WTC11 (cell line): ENCODE results near the gene RBP5. TPM values are rescaled to one million over a fixed set of nuclear protein-coding genes. Genes with fewer than 3 reads are reported as not detected.

Source experiments
- ATAC-seq: fragments of 200-7000 bp; cut with Tn5 transposase; 2 replicates; pipeline ENCODE4 v1.10.0; 2021; ENCODE audit warnings: mild to moderate bottlenecking, moderate library complexity
- CTCF ChIA-PET: fragments of 300-600 bp; sonication (Branson Sonifier 250); formaldehyde crosslinking; loops from one replicate; lab custom pipeline; 2021; ENCODE audit warnings: antibody characterized with exemption; lab: Charles Lee
- POLR2A ChIA-PET: fragments of 350-600 bp; sonication (Branson Sonifier 250); formaldehyde crosslinking; loops from one replicate; lab custom pipeline; 2021; ENCODE audit warnings: antibody characterized with exemption; lab: Charles Lee
- DNase-seq: peaks from one replicate; pipeline ENCODE4 v3.0.0; 2021; ENCODE audit warnings: low spot score
- H3K27ac Mint-ChIP-seq: 2 replicates; pipeline ENCODE4 v1.8.0; 2021; ENCODE audit warnings: mixed read lengths
- H3K27me3 Mint-ChIP-seq: 2 replicates; pipeline ENCODE4 v1.8.0; 2021; ENCODE audit warnings: low read depth, mild to moderate bottlenecking, moderate library complexity, mixed read lengths
- H3K36me3 Mint-ChIP-seq: 2 replicates; pipeline ENCODE4 v1.8.0; 2021; ENCODE audit warnings: mixed read lengths
- H3K4me1 Mint-ChIP-seq: 2 replicates; pipeline ENCODE4 v1.8.0; 2022; ENCODE audit warnings: mixed read lengths
- H3K4me3 Mint-ChIP-seq: 2 replicates; pipeline ENCODE4 v1.8.0; 2021; ENCODE audit warnings: mild to moderate bottlenecking, moderate library complexity, mixed read lengths
- H3K9me3 Mint-ChIP-seq: 2 replicates; pipeline ENCODE4 v1.8.0; 2021; ENCODE audit warnings: mixed read lengths
- ATF2 ChIP-seq: sonication (generic); formaldehyde crosslinking; IDR thresholded peaks from 2 replicates; pipeline ENCODE4 v1.8.1; 2022; ENCODE audit warnings: low read depth, missing genetic modification reagents, borderline replicate concordance
- CBFB ChIP-seq: sonication (generic); formaldehyde crosslinking; IDR thresholded peaks from 2 replicates; pipeline ENCODE4 v1.8.1; 2022; ENCODE audit warnings: mild to moderate bottlenecking, low read depth, missing genetic modification reagents
- E2F5 ChIP-seq: sonication (generic); formaldehyde crosslinking; IDR thresholded peaks from 2 replicates; pipeline ENCODE4 v1.8.1; 2022; ENCODE audit warnings: mild to moderate bottlenecking, moderate library complexity, missing genetic modification reagents
- FOXK1 ChIP-seq: sonication (generic); formaldehyde crosslinking; IDR thresholded peaks from 2 replicates; pipeline ENCODE4 v1.8.0; 2022; ENCODE audit warnings: mild to moderate bottlenecking, moderate library complexity, missing genetic modification reagents
- FOXP1 ChIP-seq: sonication (generic); formaldehyde crosslinking; IDR thresholded peaks from 2 replicates; pipeline ENCODE4 v1.8.0; 2022; ENCODE audit warnings: missing genetic modification reagents, mild to moderate bottlenecking, moderate library complexity, borderline replicate concordance
- JUN ChIP-seq: sonication (generic); formaldehyde crosslinking; IDR thresholded peaks from 2 replicates; pipeline ENCODE4 v1.8.0; 2023; ENCODE audit warnings: mild to moderate bottlenecking, missing genetic modification reagents
- KAT7 ChIP-seq: sonication (generic); formaldehyde crosslinking; IDR thresholded peaks from 2 replicates; pipeline ENCODE4 v1.8.1; 2023; ENCODE audit warnings: missing genetic modification reagents, mild to moderate bottlenecking, borderline replicate concordance
- NR1H2 ChIP-seq: sonication (generic); formaldehyde crosslinking; IDR thresholded peaks from 2 replicates; pipeline ENCODE4 v1.9.0; 2021; ENCODE audit warnings: mild to moderate bottlenecking, moderate library complexity, missing genetic modification reagents
- SMAD3 ChIP-seq: sonication (generic); formaldehyde crosslinking; IDR thresholded peaks from 2 replicates; pipeline ENCODE4 v1.8.0; 2022; ENCODE audit warnings: missing genetic modification reagents, mild to moderate bottlenecking, borderline replicate concordance
- TEAD1 ChIP-seq: sonication (generic); formaldehyde crosslinking; IDR thresholded peaks from 2 replicates; pipeline ENCODE4 v1.8.0; 2022; ENCODE audit warnings: mild to moderate bottlenecking, missing genetic modification reagents
- ZNF121 ChIP-seq: sonication (generic); formaldehyde crosslinking; IDR thresholded peaks from 2 replicates; pipeline ENCODE4 v1.8.0; 2023; ENCODE audit warnings: missing genetic modification reagents
- ZNF138 ChIP-seq: sonication (generic); formaldehyde crosslinking; conservative IDR thresholded peaks from 2 replicates; pipeline ENCODE4 v1.8.1; 2022; ENCODE audit warnings: mild to moderate bottlenecking, moderate library complexity, missing genetic modification reagents
- ZNF317 ChIP-seq: sonication (generic); formaldehyde crosslinking; IDR thresholded peaks from 2 replicates; pipeline ENCODE4 v1.8.1; 2023; ENCODE audit warnings: low read depth, mild to moderate bottlenecking, moderate library complexity, missing genetic modification reagents, borderline replicate concordance
- ZNF396 ChIP-seq: fragments of 250-450 bp; sonication (Bioruptor Pico); IDR thresholded peaks from 2 replicates; pipeline ENCODE4 v1.8.0; 2021; ENCODE audit warnings: mild to moderate bottlenecking, moderate library complexity, borderline replicate concordance
- ZNF416 ChIP-seq: fragments of 250-450 bp; sonication (Bioruptor Pico); IDR thresholded peaks from 2 replicates; pipeline ENCODE4 v1.9.0; 2021; ENCODE audit warnings: mild to moderate bottlenecking, inconsistent platforms
- ZNF671 ChIP-seq: fragments of 250-450 bp; sonication (Bioruptor Pico); IDR thresholded peaks from 2 replicates; pipeline ENCODE4 v1.8.0; 2021; ENCODE audit warnings: mild to moderate bottlenecking
- total RNA-seq: library from RNA; stranded (reverse); gene quantifications from 3 replicates; pipeline ENCODE4 v1.2.3, GENCODE V29; 2021
- TF ChIP-seq, protein P1 (sequence below): sonication (generic); formaldehyde crosslinking; IDR thresholded peaks from 2 replicates; pipeline ENCODE4 v1.8.0; 2023; ENCODE audit warnings: missing genetic modification reagents
- TF ChIP-seq, protein P2 (sequence below): sonication (generic); formaldehyde crosslinking; IDR thresholded peaks from 2 replicates; pipeline ENCODE4 v1.8.1; 2023; ENCODE audit warnings: mild to moderate bottlenecking, missing genetic modification reagents, moderate library complexity
- TF ChIP-seq, protein P3 (sequence below): fragments of 200-600 bp; IDR thresholded peaks from 2 replicates; pipeline ENCODE4 v1.8.0; 2022; ENCODE audit warnings: antibody characterized with exemption

RBP5 gene
- total RNA-seq, 1 experiment from 2014 or later = 4.1 TPM

- 0 out of 2 replicates have a peak overlapping the region, but pooled peaks have one; percentile 8 for H3K27ac Mint-ChIP-seq
Observed at GRCh38 chr12:7127916-7128626, 618 bp downstream of the RBP5 start.

GRCh38 chr12:7125632-7126227 is 3.0 kb downstream of the RBP5 start:
- POLR2A ChIA-PET = no interaction called here
- peaks cover 11% of the 10 kb centered on the region for H3K27me3 Mint-ChIP-seq
- ATAC-seq = no peak
- TF ChIP-seq KAT7 (CRISPR knock-in tag) = no peak
- TF ChIP-seq FOXP1 = no peak
- TF ChIP-seq, protein P1, sequence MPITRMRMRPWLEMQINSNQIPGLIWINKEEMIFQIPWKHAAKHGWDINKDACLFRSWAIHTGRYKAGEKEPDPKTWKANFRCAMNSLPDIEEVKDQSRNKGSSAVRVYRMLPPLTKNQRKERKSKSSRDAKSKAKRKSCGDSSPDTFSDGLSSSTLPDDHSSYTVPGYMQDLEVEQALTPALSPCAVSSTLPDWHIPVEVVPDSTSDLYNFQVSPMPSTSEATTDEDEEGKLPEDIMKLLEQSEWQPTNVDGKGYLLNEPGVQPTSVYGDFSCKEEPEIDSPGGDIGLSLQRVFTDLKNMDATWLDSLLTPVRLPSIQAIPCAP (CRISPR knock-in tag) = no peak
- no peak for TF ChIP-seq SMAD3
- peak; percentile 61; the same call in 1 of the 2 replicates for TF ChIP-seq ZNF121 (CRISPR knock-in tag)
- no peak for TF ChIP-seq NR1H2 (CRISPR knock-in tag)
- TF ChIP-seq, protein P2, sequence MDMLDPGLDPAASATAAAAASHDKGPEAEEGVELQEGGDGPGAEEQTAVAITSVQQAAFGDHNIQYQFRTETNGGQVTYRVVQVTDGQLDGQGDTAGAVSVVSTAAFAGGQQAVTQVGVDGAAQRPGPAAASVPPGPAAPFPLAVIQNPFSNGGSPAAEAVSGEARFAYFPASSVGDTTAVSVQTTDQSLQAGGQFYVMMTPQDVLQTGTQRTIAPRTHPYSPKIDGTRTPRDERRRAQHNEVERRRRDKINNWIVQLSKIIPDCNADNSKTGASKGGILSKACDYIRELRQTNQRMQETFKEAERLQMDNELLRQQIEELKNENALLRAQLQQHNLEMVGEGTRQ (CRISPR knock-in tag) = no peak
- TF ChIP-seq, all 79 proteins: peak for 1
- peaks cover 27% of the 10 kb centered on the region for H3K4me1 Mint-ChIP-seq
- CTCF ChIA-PET = interaction anchor here (0.5 to 2.4 kb wide), 4 partner anchors 12 to 110 kb away, joined by 3 to 8 read pairs (median 4); no protein-coding TSS in a partner anchor
- H3K27ac Mint-ChIP-seq = no peak overlapping the region
- no peaks in the 10 kb centered on the region for H3K9me3 Mint-ChIP-seq
- H3K4me3 Mint-ChIP-seq = no peak overlapping the region
- H3K36me3 Mint-ChIP-seq = no peaks in the 10 kb centered on the region
- DNase-seq = no peak

More at GRCh38 chr12:7127916-7128626, 618 bp downstream of the RBP5 start:
- Mint-ChIP-seq H3K27me3 (peaks cover 23% of the 10 kb centered on the region), H3K9me3 (no peaks in the 10 kb centered on the region), H3K4me1 (peaks cover 42% of the 10 kb centered on the region), H3K4me3 (peak overlapping the region; percentile 93), H3K36me3 (no peaks in the 10 kb centered on the region)
- ATAC-seq = no peak
- TF ChIP-seq E2F5 (CRISPR knock-in tag) = no peak
- TF ChIP-seq TEAD1 (CRISPR knock-in tag) = no peak
- TF ChIP-seq, protein P1 (CRISPR knock-in tag) = no peak
- TF ChIP-seq, protein P3, sequence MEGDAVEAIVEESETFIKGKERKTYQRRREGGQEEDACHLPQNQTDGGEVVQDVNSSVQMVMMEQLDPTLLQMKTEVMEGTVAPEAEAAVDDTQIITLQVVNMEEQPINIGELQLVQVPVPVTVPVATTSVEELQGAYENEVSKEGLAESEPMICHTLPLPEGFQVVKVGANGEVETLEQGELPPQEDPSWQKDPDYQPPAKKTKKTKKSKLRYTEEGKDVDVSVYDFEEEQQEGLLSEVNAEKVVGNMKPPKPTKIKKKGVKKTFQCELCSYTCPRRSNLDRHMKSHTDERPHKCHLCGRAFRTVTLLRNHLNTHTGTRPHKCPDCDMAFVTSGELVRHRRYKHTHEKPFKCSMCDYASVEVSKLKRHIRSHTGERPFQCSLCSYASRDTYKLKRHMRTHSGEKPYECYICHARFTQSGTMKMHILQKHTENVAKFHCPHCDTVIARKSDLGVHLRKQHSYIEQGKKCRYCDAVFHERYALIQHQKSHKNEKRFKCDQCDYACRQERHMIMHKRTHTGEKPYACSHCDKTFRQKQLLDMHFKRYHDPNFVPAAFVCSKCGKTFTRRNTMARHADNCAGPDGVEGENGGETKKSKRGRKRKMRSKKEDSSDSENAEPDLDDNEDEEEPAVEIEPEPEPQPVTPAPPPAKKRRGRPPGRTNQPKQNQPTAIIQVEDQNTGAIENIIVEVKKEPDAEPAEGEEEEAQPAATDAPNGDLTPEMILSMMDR = no peak
- TF ChIP-seq ZNF416 (CRISPR knock-in tag) = no peak
- TF ChIP-seq ZNF396 = no peak
- TF ChIP-seq ZNF317 = no peak
- no peak for TF ChIP-seq ZNF121 (CRISPR knock-in tag)
- ChIA-PET CTCF (interaction anchor here (1.4 kb wide), 1 partner anchor 19 kb away, joined by 4 read pairs; no protein-coding TSS in a partner anchor), POLR2A (no interaction called here)
- DNase-seq = no peak

GRCh38 chr12:7123806-7124522 is 4.7 kb downstream of the RBP5 start:
- ChIA-PET CTCF (interaction anchor here (1.6 kb wide), 1 partner anchor 15 kb away, joined by 5 read pairs; the partner anchor contains the start of gene C1RL), POLR2A (no interaction called here)
- H3K4me3 Mint-ChIP-seq = no peak overlapping the region
- TF ChIP-seq CBFB (CRISPR knock-in tag) (no peak), ZNF138 (CRISPR knock-in tag) (no peak), FOXK1 (CRISPR knock-in tag) (no peak), ZNF317 (no peak), ZNF671 (CRISPR knock-in tag) (no peak), JUN (CRISPR knock-in tag) (no peak), ATF2 (no peak)
- TF ChIP-seq, protein P2 (CRISPR knock-in tag) = no peak

More at GRCh38 chr12:7123806-7124522, 4.7 kb downstream of the RBP5 start:
- ATAC-seq (no peak), DNase-seq (no peak)
- no peak overlapping the region for H3K27ac Mint-ChIP-seq
- peaks cover 24% of the 10 kb centered on the region for H3K4me1 Mint-ChIP-seq
- no peaks in the 10 kb centered on the region for H3K9me3 Mint-ChIP-seq
- peaks cover 8% of the 10 kb centered on the region for H3K27me3 Mint-ChIP-seq
- H3K36me3 Mint-ChIP-seq = no peaks in the 10 kb centered on the region
